Memory B cell (primary cell): ENCODE data around the gene KCNMA1.

ENCODE experiments used
- ATAC-seq: fragments of 150-1000 bp; cut with Tn5 transposase; 2 replicates; pipeline ENCODE4 v1.10.0; 2021; ENCODE audit warnings: low read depth, mild to moderate bottlenecking, moderate library complexity
- DNase-seq, 2 donors: peaks; one replicate each; pipeline ENCODE4 v3.0.0; 2022; ENCODE audit warnings: low spot score in 2 of 2
- H3K27ac Mint-ChIP-seq: one replicate; pipeline ENCODE4 v1.8.0; 2022; ENCODE audit warnings: mild to moderate bottlenecking, moderate library complexity, mixed read lengths
- H3K27me3 Mint-ChIP-seq: one replicate; pipeline ENCODE4 v1.8.0; 2022; ENCODE audit warnings: mixed read lengths
- H3K36me3 Mint-ChIP-seq: one replicate; pipeline ENCODE4 v1.8.0; 2022; ENCODE audit warnings: mild to moderate bottlenecking, mixed read lengths
- H3K4me1 Mint-ChIP-seq: one replicate; pipeline ENCODE4 v1.8.0; 2022; ENCODE audit warnings: mixed read lengths
- H3K4me3 Mint-ChIP-seq: one replicate; pipeline ENCODE4 v1.8.0; 2022; ENCODE audit warnings: mild to moderate bottlenecking, moderate library complexity, mixed read lengths
- H3K9me3 Mint-ChIP-seq: one replicate; pipeline ENCODE4 v1.8.0; 2022; ENCODE audit warnings: mixed read lengths

The KCNMA1 gene

DNA sequence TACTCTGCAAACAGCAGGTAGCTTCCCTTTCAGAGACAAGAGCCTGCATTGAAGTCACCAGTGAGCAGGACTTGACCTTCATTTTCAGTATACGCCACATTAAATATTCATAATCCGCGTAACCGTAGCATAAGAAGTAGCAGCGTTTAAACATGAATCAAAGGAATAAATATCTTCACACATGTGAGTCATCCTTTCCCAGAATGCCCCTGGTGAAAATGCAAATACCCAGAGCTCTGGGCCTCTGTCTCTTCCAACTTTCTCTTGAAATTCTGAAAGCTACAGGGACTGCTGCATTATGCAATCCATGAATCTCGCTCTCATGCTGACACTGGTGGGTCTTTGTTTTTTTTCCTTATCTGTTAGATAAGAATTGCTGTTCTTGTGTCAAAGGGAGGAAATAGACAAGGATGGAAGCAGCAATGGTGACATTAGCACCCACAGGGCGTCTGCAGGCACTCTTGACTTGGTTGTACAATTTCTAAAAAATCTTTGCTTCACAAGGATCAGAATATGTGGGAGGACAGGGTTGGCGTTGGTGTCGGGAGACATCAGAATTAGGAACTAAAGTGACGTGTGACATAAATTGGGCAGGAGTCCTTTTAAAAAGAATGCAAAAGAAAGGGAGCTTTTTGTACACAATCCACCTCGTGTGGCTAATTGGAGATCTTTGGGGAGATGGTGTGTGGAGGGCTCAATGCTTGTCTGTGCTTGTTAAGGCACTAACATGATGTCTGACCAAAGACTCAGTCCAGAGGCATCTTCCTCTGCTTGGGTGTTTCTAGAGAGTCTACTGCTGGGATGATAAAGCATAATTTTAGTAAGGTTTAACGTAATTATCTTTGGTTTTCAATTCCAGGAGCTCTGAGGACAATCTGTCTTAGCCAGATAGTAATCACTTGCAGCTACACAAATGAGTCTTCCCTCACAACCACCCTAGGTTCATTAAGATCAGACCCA, 390.3 kb downstream of the KCNMA1 start:
- ATAC-seq (no peak), DNase-seq (no peak)
- no peak overlapping the region for H3K4me3 Mint-ChIP-seq
- no peaks in the 10 kb centered on the region for H3K36me3 Mint-ChIP-seq
- H3K9me3 Mint-ChIP-seq = no peaks in the 10 kb centered on the region
- H3K27me3 Mint-ChIP-seq = peaks cover 3% of the 10 kb centered on the region
- no peak overlapping the region for H3K27ac Mint-ChIP-seq
- H3K4me1 Mint-ChIP-seq = peaks cover 3% of the 10 kb centered on the region

DNA sequence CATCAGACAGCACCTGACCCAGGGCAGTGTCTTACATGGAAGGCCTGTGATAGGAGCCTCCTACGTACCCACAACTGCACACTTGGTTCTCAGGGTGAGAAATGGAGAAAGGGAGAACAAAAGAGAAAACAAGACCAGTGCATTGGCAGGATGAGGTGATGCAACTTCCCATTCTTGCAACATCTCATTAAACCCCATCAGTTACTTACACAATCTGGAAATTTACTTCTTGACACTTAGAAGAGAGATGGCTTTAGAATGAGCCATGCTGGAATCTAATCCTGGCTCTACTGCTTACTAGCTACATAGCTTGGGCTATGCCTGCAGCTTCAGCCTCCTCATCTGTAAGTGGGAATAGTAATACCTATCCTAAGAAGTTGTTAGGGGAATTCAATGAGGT, 391.7 kb downstream of the KCNMA1 start:
- Mint-ChIP-seq H3K27me3 (peaks cover 3% of the 10 kb centered on the region), H3K27ac (no peak overlapping the region), H3K9me3 (no peaks in the 10 kb centered on the region), H3K4me3 (no peak overlapping the region), H3K36me3 (no peaks in the 10 kb centered on the region), H3K4me1 (peaks cover 3% of the 10 kb centered on the region)
- no peak for ATAC-seq
- DNase-seq = no peak

DNA sequence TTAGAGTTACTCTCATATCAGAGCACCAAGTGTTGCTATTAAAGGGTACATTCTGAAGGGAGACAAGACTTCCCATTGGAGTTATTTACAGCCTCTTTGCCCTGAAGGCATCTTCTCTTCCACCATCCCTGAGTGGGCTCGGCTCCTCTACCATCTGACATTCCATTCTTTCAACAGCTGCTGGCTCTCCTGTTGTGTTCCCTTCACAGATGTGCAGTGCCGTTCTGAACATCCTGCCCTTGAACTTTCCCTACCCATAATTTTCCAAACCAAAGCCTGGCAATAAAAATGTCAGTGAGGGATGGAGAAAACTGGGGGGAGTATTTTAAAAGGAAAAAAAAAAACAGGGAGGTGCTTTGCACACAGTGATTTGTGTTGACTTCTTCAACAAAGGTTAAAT, 392.9 kb downstream of the KCNMA1 start:
- Mint-ChIP-seq H3K27me3 (peaks cover 2% of the 10 kb centered on the region), H3K9me3 (no peaks in the 10 kb centered on the region), H3K4me1 (peaks cover 3% of the 10 kb centered on the region), H3K27ac (no peak overlapping the region), H3K36me3 (no peaks in the 10 kb centered on the region), H3K4me3 (no peak overlapping the region)
- DNase-seq (no peak), ATAC-seq (no peak)

DNA sequence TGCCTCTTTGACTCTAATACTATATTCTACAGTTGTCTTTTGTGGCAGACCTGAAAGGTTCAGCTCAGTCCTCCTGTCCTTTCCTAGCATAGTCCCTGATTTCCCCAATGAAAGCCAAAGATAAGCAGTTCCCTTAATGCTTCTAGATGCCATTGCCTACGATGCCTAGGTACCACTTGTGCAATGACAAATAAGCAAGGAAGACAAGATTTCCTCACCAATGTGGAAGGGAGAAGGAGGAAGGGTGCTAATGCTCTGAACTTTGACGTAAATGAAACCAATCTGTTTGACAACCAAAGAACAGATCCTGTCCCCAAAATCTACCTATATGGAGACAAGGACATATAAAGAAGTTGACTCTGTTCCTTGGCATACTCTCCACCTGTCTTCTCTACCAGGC, 393.3 kb downstream of the KCNMA1 start:
- Mint-ChIP-seq H3K36me3 (no peaks in the 10 kb centered on the region), H3K27me3 (peaks cover 2% of the 10 kb centered on the region), H3K4me1 (peaks cover 3% of the 10 kb centered on the region), H3K4me3 (no peak overlapping the region), H3K27ac (no peak overlapping the region), H3K9me3 (no peaks in the 10 kb centered on the region)
- no peak for DNase-seq
- no peak for ATAC-seq

DNA sequence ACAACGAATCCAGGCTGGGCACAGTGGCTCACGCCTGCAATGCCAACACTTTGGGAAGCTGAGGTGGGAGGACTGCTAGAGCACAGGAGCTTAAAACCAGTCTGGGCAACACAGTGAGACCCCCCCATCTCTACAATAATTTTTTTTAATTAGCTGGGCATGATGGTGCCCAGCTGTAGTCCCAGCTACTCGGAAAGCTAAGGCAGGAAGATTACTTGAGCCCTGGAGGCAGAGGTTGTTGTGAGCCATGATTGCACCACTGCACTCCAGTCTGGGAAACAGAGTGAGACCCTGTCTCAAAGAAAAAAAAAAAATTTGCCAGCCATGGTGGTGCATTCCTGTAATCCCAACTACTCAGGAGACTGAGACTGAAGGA, 396.3 kb downstream of the KCNMA1 start:
- Mint-ChIP-seq H3K4me3 (no peak overlapping the region), H3K4me1 (peaks cover 3% of the 10 kb centered on the region), H3K27me3 (no peaks in the 10 kb centered on the region), H3K9me3 (no peaks in the 10 kb centered on the region), H3K36me3 (no peaks in the 10 kb centered on the region), H3K27ac (no peak overlapping the region)
- no peak for ATAC-seq
- DNase-seq = no peak

DNA sequence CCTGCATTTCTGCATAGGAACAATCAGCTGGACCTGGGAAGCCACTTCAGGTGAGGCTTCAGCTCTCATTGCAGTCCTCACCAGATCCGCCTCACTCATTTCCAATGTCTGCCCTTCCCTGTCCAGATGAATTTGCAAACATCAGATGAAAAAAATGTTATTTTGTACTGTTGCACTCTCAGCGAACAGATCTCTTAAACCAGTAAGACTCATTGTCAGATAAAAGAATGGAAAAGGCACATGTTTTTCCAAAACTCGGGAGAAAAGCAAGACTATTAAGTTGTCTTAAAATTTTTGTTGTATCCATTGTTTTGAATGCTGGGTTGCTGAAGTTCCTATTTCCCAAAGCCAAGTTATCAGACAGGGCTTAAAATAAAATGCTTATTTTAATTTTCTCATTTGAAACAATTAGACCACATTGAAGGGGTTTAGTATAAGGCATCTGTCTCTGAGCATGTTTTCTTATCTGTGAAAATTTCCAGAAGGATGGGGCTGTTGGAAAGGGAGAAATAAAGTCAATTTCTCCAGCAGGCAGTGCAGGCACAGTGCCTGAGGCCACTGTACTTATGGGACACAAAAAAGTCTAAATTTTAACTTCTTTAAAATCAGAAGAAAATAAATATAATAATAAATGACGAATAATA, 396.8 kb downstream of the KCNMA1 start:
- ATAC-seq = no peak

DNA sequence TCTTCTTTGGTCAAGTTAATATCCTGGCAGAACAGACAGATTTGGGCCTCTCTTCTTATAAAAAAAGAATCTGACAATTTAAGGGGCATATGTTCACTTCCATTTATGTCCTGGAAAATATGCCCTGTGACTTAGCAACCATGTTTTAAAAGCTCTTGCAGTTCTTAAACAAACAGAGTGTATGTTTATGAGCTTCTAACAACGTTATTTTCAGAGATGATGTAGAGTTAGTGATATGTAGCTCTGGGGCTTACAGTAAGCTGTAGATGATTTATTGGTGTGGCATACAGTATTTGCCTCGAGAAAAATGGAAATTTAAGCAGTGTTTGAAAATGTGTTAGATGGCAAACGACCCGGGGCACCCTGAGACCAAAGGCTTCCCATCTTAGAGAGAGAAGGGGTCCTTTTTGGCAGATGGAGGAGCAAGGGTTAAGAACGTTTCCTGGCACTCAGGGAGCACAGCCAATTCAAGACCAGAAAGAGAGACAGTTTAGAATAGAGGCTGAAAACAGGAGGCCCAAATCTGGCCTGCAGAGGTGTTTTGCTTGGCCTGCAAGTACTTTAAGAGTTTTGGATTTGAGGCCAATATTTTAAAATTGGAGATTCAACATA, 397.5 kb downstream of the KCNMA1 start:
- Mint-ChIP-seq H3K27ac (no peak overlapping the region), H3K4me1 (peaks cover 3% of the 10 kb centered on the region), H3K27me3 (no peaks in the 10 kb centered on the region), H3K4me3 (no peak overlapping the region), H3K9me3 (no peaks in the 10 kb centered on the region), H3K36me3 (no peaks in the 10 kb centered on the region)
- DNase-seq = no peak
- no peak for ATAC-seq

More for the DNA sequence above, 396.8 kb downstream of the KCNMA1 start:
- peaks cover 3% of the 10 kb centered on the region for H3K4me1 Mint-ChIP-seq
- H3K27me3 Mint-ChIP-seq = no peaks in the 10 kb centered on the region
- no peaks in the 10 kb centered on the region for H3K9me3 Mint-ChIP-seq
- no peak overlapping the region for H3K27ac Mint-ChIP-seq
- no peak overlapping the region for H3K4me3 Mint-ChIP-seq
- DNase-seq = no peak
- H3K36me3 Mint-ChIP-seq = no peaks in the 10 kb centered on the region

DNA sequence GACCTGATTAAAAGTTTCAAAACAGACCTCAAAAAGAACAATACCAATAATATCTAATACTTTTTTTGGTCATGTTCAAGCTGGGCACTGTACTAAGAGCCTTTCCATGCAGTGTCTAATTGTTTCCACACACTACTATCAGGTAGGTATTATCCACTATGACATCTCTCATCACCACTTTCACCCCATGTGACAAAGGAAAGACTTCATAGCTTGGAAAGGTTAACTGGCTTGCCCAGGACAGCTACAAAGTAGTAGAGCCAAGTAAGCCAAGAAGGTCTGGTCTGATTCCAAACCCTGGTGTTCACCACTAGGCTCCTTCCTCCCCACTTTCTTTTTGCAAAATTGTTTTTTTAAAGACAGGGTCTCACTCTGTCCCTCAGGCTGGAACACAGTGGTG, 400.5 kb downstream of the KCNMA1 start:
- ATAC-seq (no peak), DNase-seq (no peak)
- no peaks in the 10 kb centered on the region for H3K27me3 Mint-ChIP-seq
- no peak overlapping the region for H3K4me3 Mint-ChIP-seq
- peaks cover 2% of the 10 kb centered on the region for H3K9me3 Mint-ChIP-seq
- H3K4me1 Mint-ChIP-seq = no peaks in the 10 kb centered on the region
- H3K36me3 Mint-ChIP-seq = no peaks in the 10 kb centered on the region
- no peak overlapping the region for H3K27ac Mint-ChIP-seq

DNA sequence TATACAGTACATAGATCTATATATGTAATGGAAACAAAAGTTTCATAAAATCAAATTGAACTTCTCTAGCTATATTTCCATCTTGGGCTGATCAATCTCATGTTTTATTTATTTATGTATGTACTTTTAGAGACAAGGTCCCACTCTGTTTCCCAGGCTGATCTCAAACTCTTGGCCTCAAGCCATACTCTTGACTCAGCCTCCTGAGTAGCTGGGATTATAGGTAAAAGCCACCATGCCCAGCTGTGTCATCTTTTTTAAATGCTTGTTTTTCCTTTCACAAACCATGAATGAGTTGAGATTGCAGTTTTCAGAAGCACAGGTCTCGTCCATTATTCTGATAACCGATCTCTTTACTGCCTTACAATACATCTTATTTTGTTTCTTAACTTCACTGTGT, 400.9 kb downstream of the KCNMA1 start:
- no peak overlapping the region for H3K27ac Mint-ChIP-seq
- ATAC-seq (no peak), DNase-seq (no peak)

GRCh38 chr10:77236029-77236428, 401.6 kb downstream of the KCNMA1 start:
- peaks cover 2% of the 10 kb centered on the region for H3K9me3 Mint-ChIP-seq
- no peak for ATAC-seq

More for the DNA sequence above, 400.9 kb downstream of the KCNMA1 start:
- no peaks in the 10 kb centered on the region for H3K27me3 Mint-ChIP-seq
- no peaks in the 10 kb centered on the region for H3K4me1 Mint-ChIP-seq
- peaks cover 2% of the 10 kb centered on the region for H3K9me3 Mint-ChIP-seq
- H3K4me3 Mint-ChIP-seq = no peak overlapping the region
- no peaks in the 10 kb centered on the region for H3K36me3 Mint-ChIP-seq

GRCh38 chr10:77234599-77234998, 403.0 kb downstream of the KCNMA1 start:
- Mint-ChIP-seq H3K27ac (no peak overlapping the region), H3K4me3 (no peak overlapping the region), H3K36me3 (no peaks in the 10 kb centered on the region), H3K9me3 (peaks cover 2% of the 10 kb centered on the region), H3K27me3 (no peaks in the 10 kb centered on the region), H3K4me1 (no peaks in the 10 kb centered on the region)
- ATAC-seq = no peak
- no peak for DNase-seq

More at GRCh38 chr10:77236029-77236428, 401.6 kb downstream of the KCNMA1 start:
- no peak for DNase-seq
- no peak overlapping the region for H3K27ac Mint-ChIP-seq
- H3K36me3 Mint-ChIP-seq = no peaks in the 10 kb centered on the region
- H3K27me3 Mint-ChIP-seq = no peaks in the 10 kb centered on the region
- H3K4me3 Mint-ChIP-seq = no peak overlapping the region
- H3K4me1 Mint-ChIP-seq = no peaks in the 10 kb centered on the region

DNA sequence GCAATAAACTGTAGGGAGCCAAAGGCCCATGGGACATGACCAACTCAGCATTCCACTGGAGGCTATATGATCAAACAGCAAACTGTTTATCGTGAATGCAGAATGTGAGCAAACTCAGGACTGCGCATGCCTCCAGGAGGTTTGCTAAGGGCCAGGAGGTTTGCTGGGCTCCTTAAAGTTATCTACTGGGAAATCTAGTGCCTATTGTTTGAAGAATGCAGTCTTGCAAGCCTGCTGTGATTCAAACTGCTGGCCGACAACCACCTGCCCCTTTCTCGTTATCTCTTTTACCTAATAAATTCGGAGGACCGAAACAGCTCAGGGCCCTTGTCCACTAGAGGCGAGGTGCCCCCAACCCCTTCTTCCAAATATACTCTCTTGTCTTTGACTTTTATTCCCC, 404.1 kb downstream of the KCNMA1 start:
- Mint-ChIP-seq H3K4me3 (no peak overlapping the region), H3K9me3 (peaks cover 2% of the 10 kb centered on the region), H3K27ac (no peak overlapping the region), H3K36me3 (no peaks in the 10 kb centered on the region), H3K27me3 (no peaks in the 10 kb centered on the region), H3K4me1 (no peaks in the 10 kb centered on the region)
- ATAC-seq (no peak), DNase-seq (no peak)

- Mint-ChIP-seq H3K36me3 (no peaks in the 10 kb centered on the region), H3K9me3 (peaks cover 2% of the 10 kb centered on the region), H3K27ac (no peak overlapping the region), H3K4me3 (no peak overlapping the region), H3K4me1 (no peaks in the 10 kb centered on the region), H3K27me3 (no peaks in the 10 kb centered on the region)
- ATAC-seq (no peak), DNase-seq (no peak)
These were observed 405.6 kb downstream of the KCNMA1 start for GRCh38 chr10:77231884-77232610.

GRCh38 chr10:77231375-77231774, 406.2 kb downstream of the KCNMA1 start:
- Mint-ChIP-seq H3K4me3 (no peak overlapping the region), H3K27me3 (no peaks in the 10 kb centered on the region), H3K36me3 (no peaks in the 10 kb centered on the region), H3K27ac (no peak overlapping the region), H3K9me3 (peaks cover 2% of the 10 kb centered on the region), H3K4me1 (no peaks in the 10 kb centered on the region)
- ATAC-seq (no peak), DNase-seq (no peak)
